ENCODE measurements around the gene CACNA1B.

The CACNA1B gene

DNA sequence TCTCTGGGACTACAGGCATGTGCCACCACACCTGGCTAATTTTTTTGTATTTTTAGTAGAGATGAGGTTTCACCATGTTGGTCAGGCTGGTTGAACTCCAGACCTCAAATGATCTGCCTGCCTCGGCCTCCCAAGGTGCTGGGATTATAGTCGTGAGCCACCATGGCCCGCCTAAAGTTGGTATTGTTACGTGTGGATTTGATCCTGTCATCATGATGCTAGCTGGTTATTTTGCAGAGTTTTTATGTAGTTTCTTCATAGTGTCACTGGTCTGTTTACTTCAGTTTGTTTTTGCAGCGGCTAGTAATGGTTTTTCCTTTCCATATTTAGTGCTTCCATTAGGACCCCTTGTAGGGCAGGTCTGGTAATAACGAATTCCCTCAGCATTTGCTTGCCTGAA lies 85.9 kb downstream of the CACNA1B start:
- no peak overlapping the region for H3K27ac ChIP-seq
- H3K9me3 ChIP-seq, result no peaks in the 10 kb centered on the region
- TF ChIP-seq, protein P1, sequence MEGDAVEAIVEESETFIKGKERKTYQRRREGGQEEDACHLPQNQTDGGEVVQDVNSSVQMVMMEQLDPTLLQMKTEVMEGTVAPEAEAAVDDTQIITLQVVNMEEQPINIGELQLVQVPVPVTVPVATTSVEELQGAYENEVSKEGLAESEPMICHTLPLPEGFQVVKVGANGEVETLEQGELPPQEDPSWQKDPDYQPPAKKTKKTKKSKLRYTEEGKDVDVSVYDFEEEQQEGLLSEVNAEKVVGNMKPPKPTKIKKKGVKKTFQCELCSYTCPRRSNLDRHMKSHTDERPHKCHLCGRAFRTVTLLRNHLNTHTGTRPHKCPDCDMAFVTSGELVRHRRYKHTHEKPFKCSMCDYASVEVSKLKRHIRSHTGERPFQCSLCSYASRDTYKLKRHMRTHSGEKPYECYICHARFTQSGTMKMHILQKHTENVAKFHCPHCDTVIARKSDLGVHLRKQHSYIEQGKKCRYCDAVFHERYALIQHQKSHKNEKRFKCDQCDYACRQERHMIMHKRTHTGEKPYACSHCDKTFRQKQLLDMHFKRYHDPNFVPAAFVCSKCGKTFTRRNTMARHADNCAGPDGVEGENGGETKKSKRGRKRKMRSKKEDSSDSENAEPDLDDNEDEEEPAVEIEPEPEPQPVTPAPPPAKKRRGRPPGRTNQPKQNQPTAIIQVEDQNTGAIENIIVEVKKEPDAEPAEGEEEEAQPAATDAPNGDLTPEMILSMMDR (IDR thresholded peaks at IDR 0.05), result no peak
- H3K27me3 ChIP-seq, result peaks cover 5% of the 10 kb centered on the region
- no peaks in the 10 kb centered on the region for H3K4me1 ChIP-seq (ENCODE audit: control insufficient read depth in 1 of 2, insufficient read depth in 1 of 2, low read depth in 1 of 2, low read length in 1 of 2)
- H3K4me3 ChIP-seq (ENCODE audit: low read depth in 1 of 2, low read length in 1 of 2), result no peak overlapping the region
- H3K36me3 ChIP-seq, result no peaks in the 10 kb centered on the region

DNA sequence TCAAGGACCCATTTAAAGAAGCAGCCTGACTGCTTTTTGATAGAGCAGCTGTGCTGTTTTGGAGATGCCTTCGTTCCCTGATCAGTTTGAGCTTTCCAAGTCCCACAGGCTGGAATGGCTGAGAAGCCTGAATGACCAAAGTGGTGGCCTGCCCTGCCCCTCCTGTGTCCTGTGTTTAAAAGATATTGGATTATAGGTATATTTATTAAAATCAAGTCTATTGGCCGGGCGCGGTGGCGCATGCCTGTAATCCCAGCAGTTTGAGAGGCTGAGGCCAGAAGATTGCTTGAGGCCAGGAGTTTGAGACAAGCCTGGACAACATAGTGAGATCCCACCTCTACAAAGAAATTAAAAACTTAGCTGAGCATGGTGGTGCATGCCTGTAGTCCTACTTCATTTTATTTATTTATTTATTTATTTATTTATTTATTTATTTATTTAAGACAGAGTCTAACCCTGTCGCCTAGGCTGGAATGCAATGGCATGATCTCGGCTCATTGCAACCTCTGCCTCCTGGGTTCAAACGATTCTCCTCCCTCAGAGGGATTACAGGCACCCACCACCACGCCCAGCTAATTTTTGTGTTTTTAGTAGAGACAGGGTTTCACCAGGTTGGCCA lies 87.7 kb downstream of the CACNA1B start:
- no peak overlapping the region for H3K27ac ChIP-seq
- H3K9me3 ChIP-seq, result no peaks in the 10 kb centered on the region
- TF ChIP-seq, protein P1 (IDR thresholded peaks at IDR 0.05), result no peak
- peaks cover 5% of the 10 kb centered on the region for H3K27me3 ChIP-seq
- H3K4me1 ChIP-seq (ENCODE audit: control insufficient read depth in 1 of 2, insufficient read depth in 1 of 2, low read depth in 1 of 2, low read length in 1 of 2), result no peaks in the 10 kb centered on the region
- no peak overlapping the region for H3K4me3 ChIP-seq (ENCODE audit: low read depth in 1 of 2, low read length in 1 of 2)
- no peaks in the 10 kb centered on the region for H3K36me3 ChIP-seq

DNA sequence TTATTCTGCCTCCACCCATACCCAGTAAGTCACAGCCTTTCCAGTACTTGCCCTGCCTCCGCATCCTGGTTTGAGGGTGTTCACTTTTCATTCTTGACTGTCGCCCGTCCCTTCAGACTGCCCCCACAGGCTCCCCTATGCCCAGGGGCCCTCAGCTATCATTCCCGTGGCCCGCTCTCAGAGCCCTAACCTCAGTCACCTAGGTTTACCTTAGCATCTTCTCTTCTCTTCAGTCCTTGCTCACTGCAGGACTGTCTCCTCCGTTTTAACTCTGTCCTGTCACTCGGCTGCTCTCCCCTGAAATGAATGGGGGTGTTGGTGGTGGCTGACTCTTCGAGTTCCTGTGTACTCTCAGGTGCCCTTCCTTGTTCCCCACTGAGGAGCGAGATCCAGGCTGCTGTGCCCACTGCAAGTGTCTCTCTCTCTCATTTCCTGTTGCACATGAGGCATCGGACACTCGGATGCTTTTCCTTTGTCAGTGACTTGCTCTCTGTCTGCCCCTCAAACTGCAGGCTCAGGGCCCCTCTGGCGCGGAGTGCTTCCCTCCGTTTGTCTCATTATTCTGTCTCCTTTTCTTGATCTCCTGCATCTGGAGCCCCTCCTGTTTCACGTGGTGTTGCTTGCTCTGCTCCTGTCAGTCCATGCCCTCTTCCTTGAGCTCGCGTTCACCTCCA lies 89.8 kb downstream of the CACNA1B start:
- H3K4me3 ChIP-seq (ENCODE audit: low read depth in 1 of 2, low read length in 1 of 2), result no peak overlapping the region
- no peaks in the 10 kb centered on the region for H3K9me3 ChIP-seq
- peaks cover 5% of the 10 kb centered on the region for H3K27me3 ChIP-seq
- H3K36me3 ChIP-seq, result no peaks in the 10 kb centered on the region
- no peak overlapping the region for H3K27ac ChIP-seq
- no peaks in the 10 kb centered on the region for H3K4me1 ChIP-seq (ENCODE audit: control insufficient read depth in 1 of 2, insufficient read depth in 1 of 2, low read depth in 1 of 2, low read length in 1 of 2)
- TF ChIP-seq, protein P1 (IDR thresholded peaks at IDR 0.05), result no peak

DNA sequence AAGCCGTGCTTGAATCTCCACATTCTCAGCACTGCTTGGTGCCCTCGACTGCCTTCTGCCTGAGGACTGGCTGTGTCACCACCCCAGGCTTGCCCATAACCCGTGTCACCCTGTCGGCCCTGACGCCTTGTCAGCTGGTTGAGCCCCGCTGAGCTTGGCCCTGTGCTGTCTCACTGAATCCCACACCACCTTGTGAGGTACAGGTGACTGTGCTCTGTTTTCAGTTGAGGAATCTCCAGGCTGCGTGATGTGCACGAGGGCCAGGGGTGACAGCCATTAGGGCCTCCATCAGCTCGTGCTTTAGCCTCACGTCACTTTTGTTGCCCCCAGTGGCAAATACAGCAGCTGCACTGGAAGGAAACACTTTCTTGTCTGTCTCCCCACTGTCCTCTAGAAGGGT lies 90.7 kb downstream of the CACNA1B start:
- TF ChIP-seq, protein P1 (IDR thresholded peaks at IDR 0.05), result no peak
- H3K9me3 ChIP-seq, result no peaks in the 10 kb centered on the region
- no peaks in the 10 kb centered on the region for H3K4me1 ChIP-seq (ENCODE audit: control insufficient read depth in 1 of 2, insufficient read depth in 1 of 2, low read depth in 1 of 2, low read length in 1 of 2)
- no peaks in the 10 kb centered on the region for H3K36me3 ChIP-seq
- H3K27ac ChIP-seq, result no peak overlapping the region
- H3K4me3 ChIP-seq (ENCODE audit: low read depth in 1 of 2, low read length in 1 of 2), result no peak overlapping the region
- peaks cover 4% of the 10 kb centered on the region for H3K27me3 ChIP-seq

DNA sequence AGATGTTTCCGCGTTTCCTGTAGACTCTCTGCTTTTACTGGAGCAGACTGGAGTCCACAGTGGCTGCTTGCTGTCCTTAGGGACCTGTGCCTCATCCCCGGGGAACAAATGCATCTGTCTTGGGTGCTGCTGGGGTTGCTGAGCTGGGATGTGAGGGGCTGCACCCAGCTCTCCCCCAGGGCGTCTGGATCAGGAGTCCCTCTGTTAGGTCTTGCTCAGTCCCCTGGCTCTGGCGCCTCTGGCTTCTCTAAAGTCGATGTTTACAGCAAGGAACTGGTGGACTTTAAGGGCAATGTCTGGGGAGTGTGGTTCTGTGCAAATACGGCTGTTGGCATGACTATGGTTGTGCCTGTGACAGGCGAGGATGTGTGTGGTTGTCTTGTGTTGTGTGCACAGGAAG lies 91.4 kb downstream of the CACNA1B start:
- TF ChIP-seq, protein P1 (IDR thresholded peaks at IDR 0.05), result no peak
- Histone ChIP-seq H3K4me1 (ENCODE audit: control insufficient read depth in 1 of 2, insufficient read depth in 1 of 2, low read depth in 1 of 2, low read length in 1 of 2) (no peaks in the 10 kb centered on the region), H3K9me3 (no peaks in the 10 kb centered on the region)

More for the DNA sequence above, 91.4 kb downstream of the CACNA1B start:
- Histone ChIP-seq H3K27ac (no peak overlapping the region), H3K36me3 (no peaks in the 10 kb centered on the region), H3K27me3 (no peaks in the 10 kb centered on the region), H3K4me3 (ENCODE audit: low read depth in 1 of 2, low read length in 1 of 2) (no peak overlapping the region)

Measured in neutrophil (primary cell).